ENCODE measurements around the gene POLR1B.

DNA sequence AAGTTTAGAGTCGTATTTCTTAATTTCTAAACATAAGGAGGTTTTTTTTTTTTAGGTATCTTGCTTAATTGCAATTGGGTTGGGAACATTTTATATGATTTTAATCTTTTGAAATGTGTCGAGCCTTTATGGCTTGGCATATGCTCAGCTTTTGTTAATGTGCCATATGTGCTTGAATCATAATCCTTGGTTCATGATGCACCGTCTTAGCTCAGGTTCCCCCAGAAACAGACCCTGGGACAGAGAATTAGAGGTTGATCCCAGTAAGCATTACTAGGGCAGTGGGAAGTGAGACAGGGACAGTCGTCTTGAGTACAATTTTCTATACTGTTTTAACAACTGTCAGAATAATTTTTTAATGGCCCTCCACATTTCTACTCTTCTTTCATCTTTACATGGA, 51.5 kb downstream of the POLR1B start:
- TF ChIP-seq, protein P1, sequence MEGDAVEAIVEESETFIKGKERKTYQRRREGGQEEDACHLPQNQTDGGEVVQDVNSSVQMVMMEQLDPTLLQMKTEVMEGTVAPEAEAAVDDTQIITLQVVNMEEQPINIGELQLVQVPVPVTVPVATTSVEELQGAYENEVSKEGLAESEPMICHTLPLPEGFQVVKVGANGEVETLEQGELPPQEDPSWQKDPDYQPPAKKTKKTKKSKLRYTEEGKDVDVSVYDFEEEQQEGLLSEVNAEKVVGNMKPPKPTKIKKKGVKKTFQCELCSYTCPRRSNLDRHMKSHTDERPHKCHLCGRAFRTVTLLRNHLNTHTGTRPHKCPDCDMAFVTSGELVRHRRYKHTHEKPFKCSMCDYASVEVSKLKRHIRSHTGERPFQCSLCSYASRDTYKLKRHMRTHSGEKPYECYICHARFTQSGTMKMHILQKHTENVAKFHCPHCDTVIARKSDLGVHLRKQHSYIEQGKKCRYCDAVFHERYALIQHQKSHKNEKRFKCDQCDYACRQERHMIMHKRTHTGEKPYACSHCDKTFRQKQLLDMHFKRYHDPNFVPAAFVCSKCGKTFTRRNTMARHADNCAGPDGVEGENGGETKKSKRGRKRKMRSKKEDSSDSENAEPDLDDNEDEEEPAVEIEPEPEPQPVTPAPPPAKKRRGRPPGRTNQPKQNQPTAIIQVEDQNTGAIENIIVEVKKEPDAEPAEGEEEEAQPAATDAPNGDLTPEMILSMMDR (IDR thresholded peaks at IDR 0.05) = no peak
- no peak for TF ChIP-seq ZFX (IDR thresholded peaks at IDR 0.05; ENCODE audit: borderline replicate concordance)
